ENCODE data around the gene GNG4. TPM values are rescaled to one million over a fixed set of nuclear protein-coding genes. Genes with fewer than 3 reads are reported as not detected.

GNG4 gene
- total and polyA plus RNA-seq, 2 experiments from 2014 or later: 4.8 to 11.8 TPM

DNA sequence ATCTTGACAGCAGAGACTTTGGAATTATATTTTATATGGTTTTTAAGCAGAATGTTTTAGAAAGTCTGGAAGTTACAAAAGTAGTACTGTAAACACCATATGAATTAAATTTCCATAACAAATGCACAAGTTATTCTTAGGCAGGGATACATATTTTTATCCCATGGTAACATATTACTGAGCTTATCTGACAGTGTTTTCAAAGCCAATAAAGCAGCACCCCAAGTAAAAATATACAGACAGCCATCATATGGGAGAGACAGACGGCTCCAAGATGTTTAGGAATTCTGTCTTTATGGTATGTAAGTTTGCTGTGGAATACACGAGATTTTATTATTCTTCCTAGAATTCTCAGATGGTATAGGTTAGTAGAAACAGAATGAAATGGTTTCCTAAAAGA lies 12.0 kb upstream of the GNG4 start:
- Histone ChIP-seq H3K27me3 (no peaks in the 10 kb centered on the region), H3K4me3 (no peak overlapping the region), H3K4me1 (ENCODE audit: insufficient read depth) (no peaks in the 10 kb centered on the region), H2AFZ (no peak overlapping the region), H4K20me1 (ENCODE audit: insufficient read depth, poor library complexity, severe bottlenecking) (no peaks in the 10 kb centered on the region), H3K9me3 (ENCODE audit: low read depth) (no peaks in the 10 kb centered on the region), H3K79me2 (no peaks in the 10 kb centered on the region), H3K27ac (no peak overlapping the region), H3K9me2 (replicated peaks; ENCODE audit: insufficient read depth) (no peaks in the 10 kb centered on the region), H3K36me3 (replicated peaks; ENCODE audit: insufficient read depth, low read depth) (no peaks in the 10 kb centered on the region), H3K4me2 (no peak overlapping the region)
- no peak for DNase-seq (ENCODE audit: low spot score)
- TF ChIP-seq EZH2 (IDR thresholded peaks at IDR 0.05; ENCODE audit: borderline replicate concordance) (no peak), EZH2phosphoT487 (IDR thresholded peaks at IDR 0.05; ENCODE audit: low read depth, severe bottlenecking, unreplicated experiment) (no peak)
- TF ChIP-seq, protein P1, sequence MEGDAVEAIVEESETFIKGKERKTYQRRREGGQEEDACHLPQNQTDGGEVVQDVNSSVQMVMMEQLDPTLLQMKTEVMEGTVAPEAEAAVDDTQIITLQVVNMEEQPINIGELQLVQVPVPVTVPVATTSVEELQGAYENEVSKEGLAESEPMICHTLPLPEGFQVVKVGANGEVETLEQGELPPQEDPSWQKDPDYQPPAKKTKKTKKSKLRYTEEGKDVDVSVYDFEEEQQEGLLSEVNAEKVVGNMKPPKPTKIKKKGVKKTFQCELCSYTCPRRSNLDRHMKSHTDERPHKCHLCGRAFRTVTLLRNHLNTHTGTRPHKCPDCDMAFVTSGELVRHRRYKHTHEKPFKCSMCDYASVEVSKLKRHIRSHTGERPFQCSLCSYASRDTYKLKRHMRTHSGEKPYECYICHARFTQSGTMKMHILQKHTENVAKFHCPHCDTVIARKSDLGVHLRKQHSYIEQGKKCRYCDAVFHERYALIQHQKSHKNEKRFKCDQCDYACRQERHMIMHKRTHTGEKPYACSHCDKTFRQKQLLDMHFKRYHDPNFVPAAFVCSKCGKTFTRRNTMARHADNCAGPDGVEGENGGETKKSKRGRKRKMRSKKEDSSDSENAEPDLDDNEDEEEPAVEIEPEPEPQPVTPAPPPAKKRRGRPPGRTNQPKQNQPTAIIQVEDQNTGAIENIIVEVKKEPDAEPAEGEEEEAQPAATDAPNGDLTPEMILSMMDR (IDR thresholded peaks at IDR 0.05; ENCODE audit: poor library complexity): no peak
- 47% methylated on average over 2 of the region's 2 CpGs for WGBS (ENCODE audit: low lambda C conversion rate, missing lambda C conversion rate)

DNA sequence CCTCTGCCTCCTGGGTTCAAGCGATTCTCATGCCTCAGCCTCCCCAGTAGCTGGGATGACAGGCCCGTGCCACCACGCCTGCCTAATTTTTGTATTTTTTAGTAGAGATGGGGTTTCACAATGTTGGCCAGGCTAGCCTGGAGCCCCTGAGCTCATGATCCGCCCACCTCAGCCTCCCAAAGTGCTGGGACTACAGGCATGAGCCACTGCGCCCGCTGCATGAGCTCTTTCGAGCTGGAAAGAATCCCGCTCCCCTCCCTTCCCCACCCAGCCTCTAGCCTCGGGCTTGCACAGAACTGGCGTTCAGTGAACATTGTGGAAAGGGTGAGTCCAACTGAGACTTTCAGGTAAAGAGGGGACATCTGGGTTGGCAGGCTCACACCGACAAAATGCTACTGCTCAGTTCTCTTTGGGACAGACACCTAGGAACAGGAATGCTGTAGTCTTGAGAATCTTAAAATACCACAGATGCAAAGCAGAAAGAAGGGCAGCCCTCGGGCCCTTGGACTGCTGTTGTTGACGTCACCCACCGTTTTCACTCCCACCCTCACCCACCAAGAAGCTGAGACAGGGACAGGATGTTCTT lies 9.7 kb upstream of the GNG4 start:
- no peaks in the 10 kb centered on the region for H3K4me1 ChIP-seq (ENCODE audit: insufficient read depth)
- H3K79me2 ChIP-seq: no peaks in the 10 kb centered on the region
- H3K36me3 ChIP-seq (replicated peaks; ENCODE audit: insufficient read depth, low read depth): no peaks in the 10 kb centered on the region
- no peak overlapping the region for H3K4me3 ChIP-seq
- 86% methylated on average over 14 of the region's 14 CpGs for WGBS (ENCODE audit: low lambda C conversion rate, missing lambda C conversion rate)
- DNase-seq (ENCODE audit: low spot score): no peak
- H3K4me2 ChIP-seq: no peak overlapping the region
- H4K20me1 ChIP-seq (ENCODE audit: insufficient read depth, poor library complexity, severe bottlenecking): no peaks in the 10 kb centered on the region
- TF ChIP-seq EZH2phosphoT487 (IDR thresholded peaks at IDR 0.05; ENCODE audit: low read depth, severe bottlenecking, unreplicated experiment) (no peak), EZH2 (IDR thresholded peaks at IDR 0.05; ENCODE audit: borderline replicate concordance) (no peak)
- TF ChIP-seq, protein P1 (IDR thresholded peaks at IDR 0.05; ENCODE audit: poor library complexity): no peak
- no peaks in the 10 kb centered on the region for H3K9me2 ChIP-seq (replicated peaks; ENCODE audit: insufficient read depth)
- H3K27ac ChIP-seq: no peak overlapping the region
- no peaks in the 10 kb centered on the region for H3K27me3 ChIP-seq
- H2AFZ ChIP-seq: no peak overlapping the region
- no peaks in the 10 kb centered on the region for H3K9me3 ChIP-seq (ENCODE audit: low read depth)

DNA sequence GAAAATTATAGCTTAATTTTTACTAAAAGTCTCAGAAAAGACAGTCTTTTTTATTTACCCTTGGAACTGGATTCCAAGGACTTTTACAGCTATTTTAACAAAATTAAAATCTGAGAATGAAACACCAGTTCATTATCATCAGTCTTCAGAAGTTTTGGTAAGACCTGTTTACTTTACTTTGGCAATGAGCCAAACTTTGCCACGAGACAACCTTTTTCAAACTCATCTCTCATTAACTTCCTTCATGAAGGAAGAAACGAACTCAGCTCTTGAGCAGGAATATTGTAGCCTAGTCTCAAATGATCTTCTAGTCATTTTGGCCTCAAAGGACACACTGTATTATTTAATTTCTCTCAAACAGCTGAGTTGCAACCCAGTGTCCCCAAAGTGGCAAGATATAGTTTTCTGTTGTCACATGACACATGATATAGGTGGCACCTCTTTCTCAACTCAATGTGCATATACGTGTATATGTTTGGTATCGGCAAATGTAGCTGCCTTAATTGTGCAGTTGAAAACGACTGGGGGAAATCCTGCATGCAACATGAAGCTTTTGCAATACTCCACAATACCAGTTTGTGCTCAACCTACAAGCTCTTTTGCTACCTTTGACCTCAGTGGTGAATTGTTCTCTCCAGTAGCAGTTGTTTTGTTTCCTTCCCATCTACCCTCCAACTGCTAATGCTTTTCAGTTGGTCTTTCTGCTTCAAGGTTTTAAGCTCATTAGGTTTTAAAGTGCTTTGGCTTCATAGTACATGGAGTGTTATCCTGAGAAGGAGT lies 8.4 kb upstream of the GNG4 start:
- H3K9me3 ChIP-seq (ENCODE audit: low read depth): no peaks in the 10 kb centered on the region
- no peaks in the 10 kb centered on the region for H3K4me1 ChIP-seq (ENCODE audit: insufficient read depth)
- H3K27ac ChIP-seq: no peak overlapping the region
- H3K4me3 ChIP-seq: no peak overlapping the region
- H4K20me1 ChIP-seq (ENCODE audit: insufficient read depth, poor library complexity, severe bottlenecking): no peaks in the 10 kb centered on the region
- H2AFZ ChIP-seq: no peak overlapping the region
- no peak overlapping the region for H3K4me2 ChIP-seq
- H3K9me2 ChIP-seq (replicated peaks; ENCODE audit: insufficient read depth): no peaks in the 10 kb centered on the region
- H3K27me3 ChIP-seq: no peaks in the 10 kb centered on the region
- DNase-seq (ENCODE audit: low spot score): no peak
- no peaks in the 10 kb centered on the region for H3K79me2 ChIP-seq
- WGBS (ENCODE audit: low lambda C conversion rate, missing lambda C conversion rate): 72% methylated on average over 5 of the region's 5 CpGs
- TF ChIP-seq EZH2phosphoT487 (IDR thresholded peaks at IDR 0.05; ENCODE audit: low read depth, severe bottlenecking, unreplicated experiment) (no peak), EZH2 (IDR thresholded peaks at IDR 0.05; ENCODE audit: borderline replicate concordance) (no peak)
- TF ChIP-seq, protein P1 (IDR thresholded peaks at IDR 0.05; ENCODE audit: poor library complexity): no peak
- no peaks in the 10 kb centered on the region for H3K36me3 ChIP-seq (replicated peaks; ENCODE audit: insufficient read depth, low read depth)
